Right cardiac atrium (tissue), 5 donors: Measurements from ENCODE around the gene CDK5RAP2. TPM values are rescaled to one million over a fixed set of nuclear protein-coding genes. Genes with fewer than 3 reads are reported as not detected.

ENCODE experiments used
- ATAC-seq, 2 donors: fragments of 200-7000 bp; cut with Tn5 transposase; one replicate each; pipeline versions ENCODE4 v1.8.0 to v1.9.1; 2020; ENCODE audit warnings: moderate library complexity in 2 of 2, mild to moderate bottlenecking in 1 of 2
- DNase-seq, 3 donors: peaks; one replicate each; pipeline ENCODE4 v3.0.0-alpha.2; 2020
- H3K27ac ChIP-seq: one replicate; pipeline ENCODE4 v1.5.1; 2013; ENCODE audit warnings: mild to moderate bottlenecking, low read length, control low read depth, moderate library complexity
- H3K27me3 ChIP-seq: one replicate; pipeline ENCODE4 v1.6.1; 2013; ENCODE audit not compliant: control insufficient read depth, insufficient read depth
- H3K4me1 ChIP-seq: one replicate; pipeline ENCODE4 v1.6.1; 2013; ENCODE audit warnings: low read length; ENCODE audit not compliant: control insufficient read depth, insufficient read depth
- H3K4me3 ChIP-seq: one replicate; pipeline ENCODE4 v1.5.1; 2013; ENCODE audit warnings: low read length, control low read depth
- H3K9me3 ChIP-seq: one replicate; pipeline ENCODE4 v1.6.1; 2013; ENCODE audit warnings: low read length; ENCODE audit not compliant: control insufficient read depth
- WGBS: extraction: QIAGEN DNeasy Blood & Tissue Kit; methylation state at CpG from one replicate; pipeline ENCODE4 v1.1.7; 2013; 5-methylcytosine and 5-hydroxymethylcytosine counted together
- intact Hi-C, 4 donors: fragments of 100-400 bp; cut with DNase I; formaldehyde crosslinking; loops; one replicate each; pipeline versions ENCODE4 v1.11.0 to v1.14.0; 2022 to 2023
- polyA plus RNA-seq: library from polyadenylated mRNA; stranded (reverse); fragments of 200-250 nt; gene quantifications from one replicate; pipeline ENCODE4 v1.2.3, GENCODE V29; 2013
- total RNA-seq, 4 donors: library from RNA; stranded (reverse); fragmentation: NEBNext Ultra II Directional; extraction: Animal tissue kit (Norgen Biotek cat#: 25700); gene quantifications; one replicate each; pipeline ENCODE4 v1.2.1, GENCODE V29; 2021
- donor health status: healthy with polysubstance abuse.
- donor health status: DM: no; HTN: yes; CAD: no.
- donor health status: DM: no; HTN: no; CAD: no.
- donor health status: DM: no; HTN: yes; CAD: no; lungs with severe emphysema.
- donor health status: DM: yes; HTN: yes; CAD: no.

CDK5RAP2 gene
- total and polyA plus RNA-seq, 5 donors, result 28.0 to 63.6 (median 46.3) TPM

- no peak overlapping the region for H3K4me3 ChIP-seq
- no peak for ATAC-seq
- intact Hi-C loops, result no loop called here
- no peaks in the 10 kb centered on the region for H3K4me1 ChIP-seq
- H3K27ac ChIP-seq, result no peak overlapping the region
- no peaks in the 10 kb centered on the region for H3K9me3 ChIP-seq
- no peaks in the 10 kb centered on the region for H3K27me3 ChIP-seq
- no peak for DNase-seq
These were observed 181.7 kb downstream of the CDK5RAP2 start for GRCh38 chr9:120398286-120398685.

GRCh38 chr9:120397453-120397852 is 182.5 kb downstream of the CDK5RAP2 start:
- DNase-seq, result no peak
- no peak overlapping the region for H3K4me3 ChIP-seq
- intact Hi-C loops, result no loop called here
- no peaks in the 10 kb centered on the region for H3K9me3 ChIP-seq
- ATAC-seq, result no peak
- no peaks in the 10 kb centered on the region for H3K4me1 ChIP-seq
- H3K27ac ChIP-seq, result no peak overlapping the region
- no peaks in the 10 kb centered on the region for H3K27me3 ChIP-seq
- WGBS, result 94% methylated on average over 1 of the region's 1 CpG

- no peak for DNase-seq
- 98% methylated on average over 6 of the region's 6 CpGs for WGBS
- H3K27me3 ChIP-seq, result no peaks in the 10 kb centered on the region
- no peak for ATAC-seq
- intact Hi-C loops, result no loop called here
- H3K9me3 ChIP-seq, result no peaks in the 10 kb centered on the region
- no peaks in the 10 kb centered on the region for H3K4me1 ChIP-seq
- no peak overlapping the region for H3K27ac ChIP-seq
- H3K4me3 ChIP-seq, result no peak overlapping the region
These were observed 183.0 kb downstream of the CDK5RAP2 start for GRCh38 chr9:120396931-120397330.

GRCh38 chr9:120396418-120396817 is 183.5 kb downstream of the CDK5RAP2 start:
- ATAC-seq, result no peak
- 87% methylated on average over 3 of the region's 3 CpGs for WGBS

GRCh38 chr9:120395376-120395775 is 184.6 kb downstream of the CDK5RAP2 start:
- H3K4me1 ChIP-seq, result no peaks in the 10 kb centered on the region
- H3K9me3 ChIP-seq, result no peaks in the 10 kb centered on the region
- intact Hi-C loops, result no loop called here
- no peak for DNase-seq
- H3K4me3 ChIP-seq, result no peak overlapping the region
- no peak overlapping the region for H3K27ac ChIP-seq
- ATAC-seq, result no peak
- no peaks in the 10 kb centered on the region for H3K27me3 ChIP-seq
- WGBS, result 92% methylated on average over 7 of the region's 7 CpGs

More at GRCh38 chr9:120396418-120396817, 183.5 kb downstream of the CDK5RAP2 start:
- Histone ChIP-seq H3K27me3 (no peaks in the 10 kb centered on the region), H3K4me1 (no peaks in the 10 kb centered on the region), H3K4me3 (no peak overlapping the region), H3K27ac (no peak overlapping the region), H3K9me3 (no peaks in the 10 kb centered on the region)
- intact Hi-C loops, result no loop called here
- DNase-seq, result no peak

GRCh38 chr9:120394058-120394669 is 185.8 kb downstream of the CDK5RAP2 start:
- intact Hi-C loops, result no loop called here

GRCh38 chr9:120393386-120394057 is 186.4 kb downstream of the CDK5RAP2 start:
- ATAC-seq (no peak), DNase-seq (no peak)
- Histone ChIP-seq H3K4me1 (no peaks in the 10 kb centered on the region), H3K27ac (no peak overlapping the region), H3K9me3 (no peaks in the 10 kb centered on the region), H3K4me3 (no peak overlapping the region), H3K27me3 (no peaks in the 10 kb centered on the region)
- intact Hi-C loops, result no loop called here
- WGBS, result 84% methylated on average over 7 of the region's 7 CpGs

More at GRCh38 chr9:120394058-120394669, 185.8 kb downstream of the CDK5RAP2 start:
- Histone ChIP-seq H3K4me1 (no peaks in the 10 kb centered on the region), H3K4me3 (no peak overlapping the region), H3K27ac (no peak overlapping the region), H3K9me3 (no peaks in the 10 kb centered on the region), H3K27me3 (no peaks in the 10 kb centered on the region)
- WGBS, result 83% methylated on average over 13 of the region's 13 CpGs
- DNase-seq, result no peak
- no peak for ATAC-seq

- no peak for DNase-seq
- no peak for ATAC-seq
- no peaks in the 10 kb centered on the region for H3K4me1 ChIP-seq
- no peak overlapping the region for H3K27ac ChIP-seq
- no peaks in the 10 kb centered on the region for H3K9me3 ChIP-seq
- intact Hi-C loops, result no loop called here
- 95% methylated on average over 8 of the region's 8 CpGs for WGBS
- no peaks in the 10 kb centered on the region for H3K27me3 ChIP-seq
- no peak overlapping the region for H3K4me3 ChIP-seq
These were observed 187.3 kb downstream of the CDK5RAP2 start for GRCh38 chr9:120392711-120393110.

GRCh38 chr9:120392245-120392644 is 187.7 kb downstream of the CDK5RAP2 start:
- 98% methylated on average over 5 of the region's 5 CpGs for WGBS
- ATAC-seq (no peak), DNase-seq (no peak)
- H3K9me3 ChIP-seq, result no peaks in the 10 kb centered on the region
- no peak overlapping the region for H3K4me3 ChIP-seq
- no peak overlapping the region for H3K27ac ChIP-seq
- H3K27me3 ChIP-seq, result no peaks in the 10 kb centered on the region
- H3K4me1 ChIP-seq, result no peaks in the 10 kb centered on the region
- intact Hi-C loops, result no loop called here

- DNase-seq, result no peak
- intact Hi-C loops, result no loop called here
- no peak overlapping the region for H3K4me3 ChIP-seq
- H3K9me3 ChIP-seq, result no peaks in the 10 kb centered on the region
- no peak overlapping the region for H3K27ac ChIP-seq
- WGBS, result 92% methylated on average over 5 of the region's 5 CpGs
- ATAC-seq, result no peak
- no peaks in the 10 kb centered on the region for H3K4me1 ChIP-seq
- no peaks in the 10 kb centered on the region for H3K27me3 ChIP-seq
These were observed 188.3 kb downstream of the CDK5RAP2 start for GRCh38 chr9:120391691-120392090.

- Histone ChIP-seq H3K4me1 (no peaks in the 10 kb centered on the region), H3K27ac (no peak overlapping the region), H3K9me3 (no peaks in the 10 kb centered on the region), H3K4me3 (no peak overlapping the region), H3K27me3 (no peaks in the 10 kb centered on the region)
- 90% methylated on average over 12 of the region's 12 CpGs for WGBS
- intact Hi-C loops, result no loop called here
- ATAC-seq (no peak), DNase-seq (no peak)
These were observed 189.3 kb downstream of the CDK5RAP2 start for GRCh38 chr9:120390637-120391190.
